ENCODE measurements around the gene UPB1. TPM values are rescaled to one million over a fixed set of nuclear protein-coding genes. Genes with fewer than 3 reads are reported as not detected.
"Not testable (repeated sequence)": the region's sequence is repeated elsewhere in the genome, so short reads cannot be mapped to it uniquely, and the experiment has no call there.

The UPB1 gene
- polyA plus RNA-seq, 4 donors: 0.27 to 1.1 (median 0.96) TPM

- no peak for DNase-seq (ENCODE audit: low read depth in 4 of 4, low spot score in 3 of 4)
These were observed 20.4 kb upstream of the UPB1 start for GRCh38 chr22:24474649-24475255.

GRCh38 chr22:24481641-24482040 is 13.5 kb upstream of the UPB1 start:
- DNase-seq (ENCODE audit: low read depth in 4 of 4, low spot score in 3 of 4): no peak

GRCh38 chr22:24482575-24482974 is 12.6 kb upstream of the UPB1 start:
- no peak for DNase-seq (ENCODE audit: low read depth in 4 of 4, low spot score in 3 of 4)

- DNase-seq (ENCODE audit: low read depth in 4 of 4, low spot score in 3 of 4): no peak
These were observed 12.1 kb upstream of the UPB1 start for GRCh38 chr22:24482998-24483397.

GRCh38 chr22:24483976-24484545 is 11.1 kb upstream of the UPB1 start:
- DNase-seq (ENCODE audit: low read depth in 4 of 4, low spot score in 3 of 4): no peak

- no peak for DNase-seq (ENCODE audit: low read depth in 4 of 4, low spot score in 3 of 4)
These were observed 10.0 kb upstream of the UPB1 start for GRCh38 chr22:24485170-24485569.

GRCh38 chr22:24485608-24486007 is 9.5 kb upstream of the UPB1 start:
- no peak for DNase-seq (ENCODE audit: low read depth in 4 of 4, low spot score in 3 of 4)

GRCh38 chr22:24486501-24486921 is 8.6 kb upstream of the UPB1 start:
- no peak for DNase-seq (ENCODE audit: low read depth in 4 of 4, low spot score in 3 of 4)

- DNase-seq (ENCODE audit: low read depth in 4 of 4, low spot score in 3 of 4): no peak
These were observed 6.1 kb upstream of the UPB1 start for GRCh38 chr22:24489011-24489410.

GRCh38 chr22:24489434-24489833 is 5.7 kb upstream of the UPB1 start:
- not testable (repeated sequence) for DNase-seq (ENCODE audit: low read depth in 4 of 4, low spot score in 3 of 4)

- DNase-seq (ENCODE audit: low read depth in 4 of 4, low spot score in 3 of 4): no peak
These were observed 2.7 kb upstream of the UPB1 start for GRCh38 chr22:24492391-24492790.

GRCh38 chr22:24494167-24494527 is 985 bp upstream of the UPB1 start:
- no peak for DNase-seq (ENCODE audit: low read depth in 4 of 4, low spot score in 3 of 4)

- no peak for DNase-seq (ENCODE audit: low read depth in 4 of 4, low spot score in 3 of 4)
These were observed 188 bp downstream of the UPB1 start for GRCh38 chr22:24495365-24495675.

- DNase-seq (ENCODE audit: low read depth in 4 of 4, low spot score in 3 of 4): no peak
These were observed 1.1 kb downstream of the UPB1 start for GRCh38 chr22:24496234-24496633.

- DNase-seq (ENCODE audit: low read depth in 4 of 4, low spot score in 3 of 4): no peak
These were observed 1.5 kb downstream of the UPB1 start for GRCh38 chr22:24496661-24497060.

GRCh38 chr22:24497841-24498258 is 2.7 kb downstream of the UPB1 start:
- DNase-seq (ENCODE audit: low read depth in 4 of 4, low spot score in 3 of 4): no peak

GRCh38 chr22:24498824-24499223 is 3.7 kb downstream of the UPB1 start:
- DNase-seq (ENCODE audit: low read depth in 4 of 4, low spot score in 3 of 4): no peak

GRCh38 chr22:24499706-24500276 is 4.7 kb downstream of the UPB1 start:
- DNase-seq (ENCODE audit: low read depth in 4 of 4, low spot score in 3 of 4): no peak

- DNase-seq (ENCODE audit: low read depth in 4 of 4, low spot score in 3 of 4): no peak
These were observed 5.2 kb downstream of the UPB1 start for GRCh38 chr22:24500277-24500820.

- no peak for DNase-seq (ENCODE audit: low read depth in 4 of 4, low spot score in 3 of 4)
These were observed 6.3 kb downstream of the UPB1 start for GRCh38 chr22:24501301-24502005.

GRCh38 chr22:24502034-24502433 is 6.9 kb downstream of the UPB1 start:
- no peak for DNase-seq (ENCODE audit: low read depth in 4 of 4, low spot score in 3 of 4)

GRCh38 chr22:24502541-24502940 is 7.4 kb downstream of the UPB1 start:
- no peak for DNase-seq (ENCODE audit: low read depth in 4 of 4, low spot score in 3 of 4)

All from left renal pelvis (tissue), 4 donors.